ENCODE results near the gene PDIK1L. TPM values are rescaled to one million over a fixed set of nuclear protein-coding genes. Genes with fewer than 3 reads are reported as not detected.

Gene PDIK1L
- total and polyA plus RNA-seq, 10 donors = 2.5 to 14.1 (median 10.5) TPM

GRCh38 chr1:26072305-26072704 lies 39.3 kb upstream of the PDIK1L start:
- intact Hi-C loops (cut with DNase I; ENCODE audit: low total_unique reads) = no loop called here
- DNase-seq = no peak
- Histone ChIP-seq H3K9me3 (no peaks in the 10 kb centered on the region), H3K27ac (no peak overlapping the region), H3K36me3 (no peaks in the 10 kb centered on the region), H3K4me3 (no peak overlapping the region), H3K4me1 (no peaks in the 10 kb centered on the region), H3K27me3 (replicated peaks in 1 of 7) (peaks cover 0 to 53% (median 0%) of the 10 kb centered on the region in 7 donors)
- no peak for TF ChIP-seq POLR2A (IDR thresholded peaks at IDR 0.05)
- TF ChIP-seq CTCF (IDR thresholded peaks at IDR 0.05 in 8 of 11, conservative IDR thresholded peaks at IDR 0.05 in 3 of 11) = no peak
- no peak for TF ChIP-seq POLR2AphosphoS5 (IDR thresholded peaks at IDR 0.05)
- WGBS, 5 donors = 37 to 60% (median 43%) methylated on average over 6 of the region's 6 CpGs

GRCh38 chr1:26075421-26076144 lies 36.0 kb upstream of the PDIK1L start:
- H3K27me3 ChIP-seq (replicated peaks in 1 of 7) = peaks cover 0 to 37% (median 0%) of the 10 kb centered on the region in 7 donors
- WGBS, 5 donors = 60 to 72% (median 66%) methylated on average over 3 of the region's 3 CpGs
- no peaks in the 10 kb centered on the region for H3K36me3 ChIP-seq
- no peaks in the 10 kb centered on the region for H3K4me1 ChIP-seq
- no peak for DNase-seq
- intact Hi-C loops (cut with DNase I; ENCODE audit: low total_unique reads) = no loop called here
- TF ChIP-seq POLR2A (IDR thresholded peaks at IDR 0.05) = no peak
- TF ChIP-seq CTCF (IDR thresholded peaks at IDR 0.05 in 8 of 11, conservative IDR thresholded peaks at IDR 0.05 in 3 of 11) = no peak
- TF ChIP-seq POLR2AphosphoS5 (IDR thresholded peaks at IDR 0.05) = no peak
- H3K9me3 ChIP-seq = no peaks in the 10 kb centered on the region
- H3K4me3 ChIP-seq = no peak overlapping the region
- H3K27ac ChIP-seq = no peak overlapping the region

- intact Hi-C loops (cut with DNase I; ENCODE audit: low total_unique reads) = no loop called here
- TF ChIP-seq POLR2A (IDR thresholded peaks at IDR 0.05) (no peak), CTCF (IDR thresholded peaks at IDR 0.05 in 8 of 11, conservative IDR thresholded peaks at IDR 0.05 in 3 of 11) (no peak), POLR2AphosphoS5 (IDR thresholded peaks at IDR 0.05) (no peak)
Observed at GRCh38 chr1:26077524-26077923, 34.1 kb upstream of the PDIK1L start.

GRCh38 chr1:26078286-26079177 lies 33.1 kb upstream of the PDIK1L start:
- TF ChIP-seq CTCF (IDR thresholded peaks at IDR 0.05 in 8 of 11, conservative IDR thresholded peaks at IDR 0.05 in 3 of 11) = no peak
- no peak for TF ChIP-seq POLR2AphosphoS5 (IDR thresholded peaks at IDR 0.05)
- no peak for TF ChIP-seq POLR2A (IDR thresholded peaks at IDR 0.05)
- WGBS, 5 donors = 78 to 85% (median 81%) methylated on average over 8 of the region's 8 CpGs
- H3K4me1 ChIP-seq = no peaks in the 10 kb centered on the region
- no peak for DNase-seq
- H3K4me3 ChIP-seq = no peak overlapping the region
- no peaks in the 10 kb centered on the region for H3K9me3 ChIP-seq
- peaks cover 0 to 27% (median 0%) of the 10 kb centered on the region in 7 donors for H3K27me3 ChIP-seq (replicated peaks in 1 of 7)
- intact Hi-C loops (cut with DNase I; ENCODE audit: low total_unique reads) = no loop called here
- H3K36me3 ChIP-seq = no peaks in the 10 kb centered on the region
- H3K27ac ChIP-seq = no peak overlapping the region

More at GRCh38 chr1:26077524-26077923, 34.1 kb upstream of the PDIK1L start:
- 80 to 100% (median 91%) methylated on average over 1 of the region's 1 CpG for WGBS, 5 donors
- H3K4me3 ChIP-seq = no peak overlapping the region
- H3K9me3 ChIP-seq = no peaks in the 10 kb centered on the region
- no peaks in the 10 kb centered on the region for H3K36me3 ChIP-seq
- no peaks in the 10 kb centered on the region for H3K4me1 ChIP-seq
- DNase-seq = no peak
- no peak overlapping the region for H3K27ac ChIP-seq
- H3K27me3 ChIP-seq (replicated peaks in 1 of 7) = peaks cover 0 to 31% (median 0%) of the 10 kb centered on the region in 7 donors
